Neuron (in vitro differentiated cells): ENCODE measurements around the gene DDIAS.

Experiments used
- H2AFZ ChIP-seq: one replicate; pipeline ENCODE4 v1.6.1; 2013; ENCODE audit warnings: low read depth, mild to moderate bottlenecking, inconsistent platforms, low read length, moderate library complexity
- H3K27me3 ChIP-seq: one replicate; pipeline ENCODE4 v1.6.1; 2013; ENCODE audit warnings: low read length; ENCODE audit not compliant: insufficient read depth
- H3K36me3 ChIP-seq: one replicate; pipeline ENCODE4 v1.6.1; 2013; ENCODE audit warnings: low read length; ENCODE audit not compliant: insufficient read depth
- H3K4me1 ChIP-seq: one replicate; pipeline ENCODE4 v1.6.1; 2013; ENCODE audit warnings: low read length; ENCODE audit not compliant: insufficient read depth
- H3K4me3 ChIP-seq: 2 replicates; pipeline ENCODE4 v1.5.1; 2013; ENCODE audit warnings: mild to moderate bottlenecking, low read length, moderate library complexity
- H3K9me3 ChIP-seq: one replicate; pipeline ENCODE4 v1.6.1; 2013; ENCODE audit warnings: low read length

DDIAS gene

DNA sequence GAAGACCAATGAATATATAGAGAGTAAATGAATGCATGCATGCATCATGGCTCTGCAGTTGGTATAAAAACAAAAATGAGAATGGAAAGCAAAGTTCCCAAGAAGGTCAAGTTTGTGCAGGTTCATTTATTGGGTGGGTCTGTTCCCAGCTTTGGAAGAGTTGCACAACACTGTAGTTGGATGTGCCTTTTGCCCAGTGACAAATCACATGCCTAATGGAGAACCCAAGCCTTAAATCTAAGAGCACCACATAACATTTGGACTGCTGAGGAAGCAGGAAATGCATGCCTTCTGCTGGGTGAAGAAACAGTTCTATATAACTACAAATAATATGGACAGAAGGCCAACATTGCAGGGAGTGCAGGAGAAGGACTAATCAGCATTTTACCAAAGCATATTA is 31.9 kb upstream of the DDIAS start:
- Histone ChIP-seq H3K9me3 (no peaks in the 10 kb centered on the region), H3K27me3 (no peaks in the 10 kb centered on the region), H3K36me3 (no peaks in the 10 kb centered on the region), H3K4me3 (no peak overlapping the region), H3K4me1 (no peaks in the 10 kb centered on the region), H2AFZ (no peak overlapping the region)

DNA sequence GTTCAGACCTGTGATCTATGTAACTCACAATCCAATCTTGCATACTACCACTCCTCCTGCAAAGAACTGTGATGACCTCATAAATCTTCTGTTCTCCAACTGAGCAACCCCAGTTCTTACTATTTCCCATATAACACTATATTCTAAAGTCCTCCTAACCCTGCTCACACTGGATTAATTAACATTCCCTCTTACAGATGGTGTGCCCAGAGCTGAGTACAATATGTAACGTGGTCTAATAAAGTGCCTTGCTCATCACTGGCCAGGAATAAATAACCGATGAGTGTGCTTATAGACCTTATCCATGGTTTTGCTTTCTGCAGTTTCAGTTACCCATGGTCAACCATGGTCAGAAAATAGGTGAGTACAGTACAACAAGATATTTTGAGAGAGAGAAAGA is 29.9 kb upstream of the DDIAS start:
- Histone ChIP-seq H2AFZ (no peak overlapping the region), H3K36me3 (no peaks in the 10 kb centered on the region), H3K27me3 (no peaks in the 10 kb centered on the region), H3K4me1 (no peaks in the 10 kb centered on the region), H3K4me3 (no peak overlapping the region), H3K9me3 (peaks cover 5% of the 10 kb centered on the region)

DNA sequence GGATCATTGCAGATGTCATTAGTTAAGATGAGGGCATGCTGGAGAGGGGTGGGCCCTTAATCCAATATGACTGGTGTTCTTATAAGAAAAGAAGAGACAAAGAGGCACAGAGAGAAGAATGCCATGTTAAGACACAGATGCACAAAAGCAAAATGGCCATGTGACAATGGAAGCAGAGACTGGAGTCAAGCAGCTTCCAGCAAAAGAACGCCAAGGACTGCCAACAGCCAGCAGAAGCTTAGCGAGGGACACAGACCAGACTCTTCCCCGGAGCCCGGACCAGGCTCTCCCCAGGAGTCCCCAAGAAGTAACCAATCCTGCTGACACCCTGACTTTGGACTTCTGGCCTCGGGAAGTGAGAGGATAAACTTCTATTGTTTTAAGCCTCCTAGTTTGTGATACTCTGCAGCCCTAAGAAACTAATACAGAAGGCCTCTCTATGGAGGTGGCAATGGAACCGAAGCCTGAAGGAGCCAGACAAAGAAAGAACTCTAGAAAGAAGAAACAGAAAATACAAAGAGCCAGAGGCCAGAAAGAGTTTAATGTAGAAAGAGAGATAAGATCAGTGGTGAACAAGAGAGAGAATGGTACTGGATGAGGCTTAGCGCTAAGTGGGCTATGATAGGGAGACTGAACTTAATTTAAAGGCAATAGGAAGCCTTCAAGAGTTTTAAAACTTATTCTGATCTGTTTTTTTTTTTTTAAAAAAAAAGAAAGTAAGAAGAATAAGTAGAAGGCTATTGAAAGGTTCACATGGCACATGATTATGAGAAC is 29.0 kb upstream of the DDIAS start:
- no peak overlapping the region for H3K4me3 ChIP-seq
- no peaks in the 10 kb centered on the region for H3K4me1 ChIP-seq
- no peaks in the 10 kb centered on the region for H3K36me3 ChIP-seq
- H3K9me3 ChIP-seq, result peaks cover 6% of the 10 kb centered on the region
- no peaks in the 10 kb centered on the region for H3K27me3 ChIP-seq
- no peak overlapping the region for H2AFZ ChIP-seq

DNA sequence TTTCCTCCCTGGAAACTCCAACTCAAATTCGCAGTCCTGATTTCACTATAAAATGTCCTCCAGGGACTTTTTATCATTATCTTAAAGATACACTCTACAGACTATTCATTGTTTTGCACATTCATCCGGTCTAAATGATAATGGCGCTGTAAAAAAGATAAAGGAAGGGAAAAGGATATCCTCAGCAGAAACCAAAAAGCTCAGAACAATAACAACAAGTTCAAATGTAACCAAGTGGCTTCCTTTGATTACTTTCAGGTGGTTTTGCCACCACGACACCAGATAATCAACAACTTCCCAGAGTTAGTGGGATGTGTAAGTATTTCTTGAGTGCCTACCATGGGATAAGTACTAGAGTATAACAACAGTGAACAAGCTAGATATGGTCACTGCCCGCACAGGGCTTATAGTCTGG is 27.6 kb upstream of the DDIAS start:
- H3K27me3 ChIP-seq, result no peaks in the 10 kb centered on the region
- H3K4me3 ChIP-seq, result no peak overlapping the region
- H3K4me1 ChIP-seq, result no peaks in the 10 kb centered on the region
- H3K36me3 ChIP-seq, result no peaks in the 10 kb centered on the region
- no peak overlapping the region for H2AFZ ChIP-seq
- peaks cover 6% of the 10 kb centered on the region for H3K9me3 ChIP-seq

DNA sequence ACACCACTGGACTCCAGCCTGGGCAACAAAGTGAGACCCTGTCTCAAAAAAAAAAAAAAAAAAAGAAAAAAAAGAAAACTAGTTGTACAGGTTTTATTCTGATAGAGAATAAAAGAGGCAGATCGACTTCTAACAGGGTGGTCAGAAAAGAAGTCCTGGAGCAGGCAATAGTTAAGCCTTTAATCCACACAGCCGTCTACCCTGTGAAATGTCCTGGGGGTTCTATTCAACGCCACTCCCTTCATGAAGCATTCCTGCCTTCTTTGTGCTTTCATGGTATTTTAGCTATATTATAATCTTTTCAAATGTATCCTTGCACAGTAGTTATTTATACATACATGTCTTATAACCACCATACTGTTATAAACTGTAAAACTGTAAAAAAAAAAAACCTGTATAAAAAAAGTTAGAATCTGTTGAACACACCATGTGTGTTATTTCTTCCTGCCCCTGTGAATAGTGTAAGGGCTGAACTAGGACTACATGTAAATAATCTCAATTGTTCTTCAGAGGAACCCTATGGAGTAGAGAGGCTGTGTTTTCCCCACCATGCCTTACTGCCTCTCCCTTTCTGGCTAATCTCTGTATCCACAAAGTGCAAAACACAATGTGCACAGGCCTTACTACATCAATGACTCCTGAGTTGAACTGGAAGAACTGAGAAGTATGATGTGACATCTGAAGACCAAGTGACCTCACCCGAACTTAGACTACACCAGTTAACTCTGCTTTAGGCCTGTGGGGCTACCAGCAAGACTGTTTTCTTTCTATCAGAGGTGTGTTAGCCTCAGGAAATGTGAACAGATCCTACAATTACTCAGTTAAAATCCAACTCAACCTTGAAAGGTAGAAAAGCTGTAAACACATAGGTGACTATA is 26.7 kb upstream of the DDIAS start:
- H3K4me3 ChIP-seq, result no peak overlapping the region
- H3K9me3 ChIP-seq, result peaks cover 6% of the 10 kb centered on the region
- no peaks in the 10 kb centered on the region for H3K36me3 ChIP-seq
- H3K4me1 ChIP-seq, result no peaks in the 10 kb centered on the region
- H3K27me3 ChIP-seq, result no peaks in the 10 kb centered on the region
- no peak overlapping the region for H2AFZ ChIP-seq

DNA sequence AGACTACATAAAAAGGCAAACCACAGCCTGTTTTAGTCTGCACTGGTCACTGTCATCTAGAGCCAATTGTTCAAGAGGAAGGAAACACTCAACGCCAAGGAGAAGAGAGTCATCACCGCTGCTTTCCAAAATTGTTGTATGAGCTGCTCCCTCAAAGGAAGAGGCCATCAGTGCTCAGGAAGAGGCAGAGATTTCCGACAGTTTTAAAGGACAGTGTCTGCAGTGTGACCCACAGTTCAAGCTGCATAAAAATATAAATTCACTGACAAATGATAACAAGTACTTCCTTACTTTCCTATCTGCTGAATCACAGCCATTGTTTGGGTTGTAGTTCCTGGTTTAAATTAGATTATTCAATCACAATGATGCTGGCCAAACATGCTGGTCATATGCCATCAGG is 17.7 kb upstream of the DDIAS start:
- no peaks in the 10 kb centered on the region for H3K36me3 ChIP-seq
- no peaks in the 10 kb centered on the region for H3K4me1 ChIP-seq
- H3K9me3 ChIP-seq, result no peaks in the 10 kb centered on the region
- H2AFZ ChIP-seq, result no peak overlapping the region
- H3K4me3 ChIP-seq, result no peak overlapping the region
- no peaks in the 10 kb centered on the region for H3K27me3 ChIP-seq

DNA sequence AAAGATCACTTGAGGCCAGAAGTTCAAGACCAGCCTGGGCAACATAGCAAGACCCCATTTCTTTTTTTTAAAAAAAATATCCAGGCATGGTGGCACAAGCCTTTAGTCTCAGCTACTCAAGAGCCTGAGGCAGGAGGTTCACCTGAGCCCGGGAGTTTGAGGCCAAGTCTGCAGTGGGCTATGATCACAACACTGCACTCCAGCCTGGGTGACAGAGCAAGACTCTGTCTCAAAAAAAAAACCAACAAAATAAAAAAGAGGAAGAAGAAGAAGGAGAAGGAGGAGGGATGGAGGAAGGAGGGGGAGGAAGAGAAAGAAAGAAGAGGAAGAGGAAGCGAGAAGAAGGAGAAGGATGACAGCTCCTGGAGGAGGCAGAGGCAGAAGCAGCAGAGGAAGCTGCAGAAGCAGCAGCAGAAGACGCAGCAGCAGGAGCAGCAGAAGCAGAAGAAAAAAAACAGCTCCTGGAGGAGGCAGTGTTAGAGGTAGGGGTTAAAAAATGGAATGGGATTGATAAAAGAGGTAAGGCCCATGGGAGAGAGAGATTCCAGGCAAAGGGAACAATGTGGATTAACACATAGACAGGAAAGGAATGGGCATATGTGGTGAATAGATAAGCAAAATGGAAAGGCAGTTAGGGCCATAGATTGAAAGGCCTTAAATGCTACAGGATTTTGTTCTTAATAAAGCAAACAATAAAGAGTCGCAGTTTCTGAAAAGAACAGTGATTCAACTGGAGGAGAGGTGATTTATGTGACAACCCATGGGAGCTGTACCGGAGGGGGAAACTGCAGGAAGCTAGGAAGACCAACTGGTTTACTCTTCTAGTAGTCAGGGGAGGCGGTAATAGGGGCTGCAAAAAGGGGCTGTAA is 12.2 kb upstream of the DDIAS start:
- no peak overlapping the region for H2AFZ ChIP-seq
- H3K36me3 ChIP-seq, result no peaks in the 10 kb centered on the region
- H3K27me3 ChIP-seq, result no peaks in the 10 kb centered on the region
- no peaks in the 10 kb centered on the region for H3K4me1 ChIP-seq
- no peak overlapping the region for H3K4me3 ChIP-seq
- no peaks in the 10 kb centered on the region for H3K9me3 ChIP-seq

DNA sequence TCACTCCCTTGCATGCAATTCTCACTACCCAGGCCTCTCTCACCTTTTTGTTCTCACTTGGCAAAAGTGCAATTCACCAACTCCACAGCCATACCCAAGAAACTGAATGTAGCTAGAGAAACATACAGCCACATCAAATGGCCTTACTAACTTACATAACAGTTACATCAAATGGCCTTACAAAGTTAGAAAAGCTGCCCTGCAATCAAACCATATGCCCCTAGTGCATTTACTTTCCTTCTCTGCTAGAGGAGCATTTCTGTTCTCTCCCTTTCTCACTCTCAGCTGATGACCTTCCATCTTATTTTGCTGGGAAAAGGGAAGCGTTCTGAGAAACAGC is 11.6 kb upstream of the DDIAS start:
- H3K4me3 ChIP-seq, result no peak overlapping the region
- H2AFZ ChIP-seq, result no peak overlapping the region
- H3K4me1 ChIP-seq, result no peaks in the 10 kb centered on the region
- no peaks in the 10 kb centered on the region for H3K9me3 ChIP-seq
- H3K36me3 ChIP-seq, result no peaks in the 10 kb centered on the region
- no peaks in the 10 kb centered on the region for H3K27me3 ChIP-seq

DNA sequence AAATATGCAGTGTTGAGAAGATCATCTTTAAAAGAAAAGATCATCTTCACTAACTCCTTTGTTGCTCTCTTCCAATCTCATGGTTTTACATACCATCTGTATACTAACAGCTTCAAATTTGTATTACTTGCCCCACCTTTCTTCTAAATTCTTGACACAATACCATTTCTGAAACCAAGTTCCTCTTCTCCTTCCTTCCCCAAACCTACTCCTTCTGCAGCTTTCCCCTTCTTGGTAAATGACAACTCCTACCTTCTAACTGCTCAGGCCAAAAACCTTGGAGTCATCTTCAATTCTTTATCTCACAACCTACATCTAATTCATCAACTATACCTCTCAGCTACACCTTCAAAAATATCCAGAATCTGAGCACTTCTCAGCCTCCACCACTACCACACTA is 10.6 kb upstream of the DDIAS start:
- Histone ChIP-seq H3K4me1 (no peaks in the 10 kb centered on the region), H3K36me3 (no peaks in the 10 kb centered on the region), H3K27me3 (no peaks in the 10 kb centered on the region), H3K9me3 (no peaks in the 10 kb centered on the region), H3K4me3 (no peak overlapping the region), H2AFZ (no peak overlapping the region)

DNA sequence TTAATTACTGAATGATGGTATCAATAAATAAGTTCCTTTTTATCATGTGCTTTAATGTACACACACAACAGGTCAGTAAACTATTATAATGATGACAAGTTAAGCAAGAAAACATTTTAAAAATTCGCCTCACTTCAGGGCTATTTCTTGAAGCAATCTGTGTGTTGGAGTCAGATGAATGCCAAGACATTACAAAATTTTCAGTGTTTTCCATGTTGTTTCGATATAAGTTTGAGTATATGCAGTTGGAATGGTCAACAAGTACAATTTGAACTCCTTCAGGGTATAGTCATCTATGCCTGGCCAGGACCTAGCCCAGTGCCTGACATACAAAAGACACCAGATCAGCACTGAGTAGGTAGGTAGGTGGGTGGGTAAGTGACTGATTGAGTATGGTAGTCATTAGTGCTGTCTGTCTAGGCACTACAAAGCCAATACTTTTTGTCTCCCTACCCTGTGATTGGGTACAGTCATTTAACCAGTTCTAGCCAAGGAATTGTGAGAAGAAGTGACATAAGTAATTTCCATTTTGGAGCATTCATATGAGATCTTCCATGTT is 8.8 kb upstream of the DDIAS start:
- no peaks in the 10 kb centered on the region for H3K27me3 ChIP-seq
- no peaks in the 10 kb centered on the region for H3K36me3 ChIP-seq
- H3K4me3 ChIP-seq, result no peak overlapping the region
- no peak overlapping the region for H2AFZ ChIP-seq
- H3K9me3 ChIP-seq, result no peaks in the 10 kb centered on the region
- H3K4me1 ChIP-seq, result no peaks in the 10 kb centered on the region

DNA sequence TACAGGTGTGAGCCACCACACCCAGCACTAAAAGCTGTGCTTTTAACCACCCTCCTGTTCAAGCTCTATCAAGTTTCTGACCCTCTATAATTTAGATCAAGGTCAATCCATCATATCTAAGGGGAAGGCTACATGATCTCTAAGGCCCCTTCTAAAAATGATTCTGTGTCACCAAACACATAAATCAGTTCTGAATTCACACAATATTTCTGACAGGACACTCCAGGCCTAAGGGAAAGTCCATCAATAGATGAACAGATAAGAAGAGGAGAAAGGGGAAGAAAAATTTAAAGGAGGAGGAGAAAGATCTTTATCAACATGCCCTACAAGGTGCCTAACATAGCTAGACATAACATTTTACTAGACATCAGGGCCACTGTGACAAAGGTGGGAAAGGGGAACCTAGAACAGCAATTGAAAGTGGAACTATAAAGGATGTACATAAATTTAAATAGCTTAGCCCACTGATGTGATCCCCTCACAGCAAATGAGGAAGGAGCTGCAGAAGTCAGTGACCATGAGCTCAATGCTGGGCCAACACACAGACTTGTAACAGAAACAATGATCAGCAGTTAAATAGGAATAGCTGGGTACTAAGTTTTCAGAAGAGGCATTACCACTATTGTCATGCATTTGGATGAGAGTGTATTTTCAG is 6.0 kb upstream of the DDIAS start:
- Histone ChIP-seq H3K27me3 (no peaks in the 10 kb centered on the region), H3K4me1 (peaks cover 7% of the 10 kb centered on the region), H3K9me3 (no peaks in the 10 kb centered on the region), H2AFZ (no peak overlapping the region), H3K36me3 (no peaks in the 10 kb centered on the region), H3K4me3 (no peak overlapping the region)

DNA sequence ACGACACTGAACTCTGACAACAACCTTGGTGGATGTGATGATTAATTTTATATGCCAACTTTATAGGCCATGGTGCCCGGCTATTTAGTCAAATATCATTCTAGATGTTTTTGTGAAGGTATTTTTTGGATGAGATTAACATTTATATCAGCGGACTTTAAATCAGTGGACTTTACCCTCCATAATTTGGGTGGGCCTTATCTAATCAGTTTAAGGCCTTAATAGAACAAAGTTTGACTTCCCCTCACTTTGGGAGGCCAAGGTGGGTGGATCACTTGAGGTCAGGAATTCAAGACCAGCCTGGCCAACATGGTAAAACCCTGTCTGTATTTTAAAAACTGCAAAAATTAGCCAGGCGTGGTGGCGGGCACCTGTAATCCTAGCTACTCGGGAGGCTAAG is 5.4 kb upstream of the DDIAS start:
- Histone ChIP-seq H3K27me3 (no peaks in the 10 kb centered on the region), H2AFZ (no peak overlapping the region), H3K9me3 (no peaks in the 10 kb centered on the region), H3K36me3 (no peaks in the 10 kb centered on the region), H3K4me1 (peaks cover 10% of the 10 kb centered on the region), H3K4me3 (no peak overlapping the region)
